KBM-7 (cell line): Measurements from ENCODE around the gene RBBP8.

ENCODE experiments used
- DNase-seq: peaks from one replicate; pipeline ENCODE4 v3.0.0-alpha.2; 2015
- in situ Hi-C: fragments of 300-500 bp; cut with MboI; formaldehyde crosslinking; loops from 2 replicates; pipeline ENCODE4 v1.14.3; 2020; ENCODE audit warnings: low sequenced_read_pairs, low pct_unique_long_range_greater_than_20kb, mixed read lengths

The RBBP8 gene

DNA sequence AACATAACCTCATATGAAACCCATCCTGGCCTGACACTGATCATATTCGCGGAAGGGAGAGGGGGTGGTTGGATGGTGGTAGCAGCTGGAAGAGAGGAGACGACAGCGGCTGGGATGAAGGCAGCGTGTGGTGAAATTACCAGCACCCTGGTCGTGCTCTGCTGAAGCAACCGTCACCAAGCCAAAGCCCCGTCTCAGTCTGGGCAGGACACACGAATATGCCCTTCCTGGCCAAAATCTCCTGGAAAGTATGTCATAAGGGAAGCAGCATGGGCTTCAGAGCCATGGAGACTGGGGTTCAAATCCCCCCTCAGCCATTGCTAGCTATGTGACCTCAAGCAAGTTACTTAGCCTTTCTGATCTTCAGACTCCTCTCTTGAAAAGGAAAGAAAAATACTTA lies 139.0 kb downstream of the RBBP8 start:
- no peak for DNase-seq
- in situ Hi-C loops = no loop called here

DNA sequence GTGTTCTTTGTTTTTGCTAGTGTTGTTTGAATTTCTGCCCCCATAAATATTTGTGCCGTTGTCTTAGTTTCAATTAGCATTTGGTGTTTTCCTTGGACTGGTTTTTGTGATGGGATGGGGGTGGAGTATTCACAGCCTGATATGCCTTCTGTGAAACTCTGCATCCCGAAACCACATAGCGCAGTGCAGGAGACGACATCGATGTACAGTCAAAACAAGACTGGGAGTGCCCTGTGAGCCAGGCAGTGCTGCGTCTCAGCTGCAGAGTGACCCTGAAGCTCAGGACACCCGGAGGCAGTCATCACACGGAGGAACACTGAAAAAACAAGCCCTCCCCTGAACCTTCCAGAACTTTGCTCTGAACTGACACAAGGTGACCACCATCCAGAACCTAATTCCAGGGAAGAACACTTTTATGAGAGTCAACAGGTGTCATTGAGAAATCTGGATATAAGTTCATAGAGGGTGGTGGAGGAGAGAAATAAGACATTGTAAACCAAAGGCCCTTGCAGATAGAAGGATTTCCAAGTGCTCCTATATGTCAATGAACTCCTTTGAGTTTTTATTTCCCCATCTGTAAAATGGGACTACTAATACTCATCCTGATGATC lies 141.0 kb downstream of the RBBP8 start:
- DNase-seq = no peak
- in situ Hi-C loops = no loop called here
